ENCODE results near the gene DHRSX.

- TF ChIP-seq POLR2A (IDR thresholded peaks at IDR 0.05; ENCODE audit: control extremely low read depth in 1 of 2, low read depth in 2 of 2, low read length in 2 of 2) (no peak), SIN3A (conservative IDR thresholded peaks at IDR 0.05 in 1 of 2, IDR thresholded peaks at IDR 0.05 in 1 of 2; ENCODE audit: low read depth in 1 of 2, low read length in 2 of 2) (no peak), RFX5 (IDR thresholded peaks at IDR 0.05; ENCODE audit: borderline replicate concordance, low read depth, low read length) (no peak), GABPA (IDR thresholded peaks at IDR 0.05; ENCODE audit: borderline replicate concordance, insufficient read depth, low read length) (no peak), ZNF274 (IDR thresholded peaks at IDR 0.05; ENCODE audit: borderline replicate concordance, extremely low read depth, low read length) (no peak)
- TF ChIP-seq, protein P1, sequence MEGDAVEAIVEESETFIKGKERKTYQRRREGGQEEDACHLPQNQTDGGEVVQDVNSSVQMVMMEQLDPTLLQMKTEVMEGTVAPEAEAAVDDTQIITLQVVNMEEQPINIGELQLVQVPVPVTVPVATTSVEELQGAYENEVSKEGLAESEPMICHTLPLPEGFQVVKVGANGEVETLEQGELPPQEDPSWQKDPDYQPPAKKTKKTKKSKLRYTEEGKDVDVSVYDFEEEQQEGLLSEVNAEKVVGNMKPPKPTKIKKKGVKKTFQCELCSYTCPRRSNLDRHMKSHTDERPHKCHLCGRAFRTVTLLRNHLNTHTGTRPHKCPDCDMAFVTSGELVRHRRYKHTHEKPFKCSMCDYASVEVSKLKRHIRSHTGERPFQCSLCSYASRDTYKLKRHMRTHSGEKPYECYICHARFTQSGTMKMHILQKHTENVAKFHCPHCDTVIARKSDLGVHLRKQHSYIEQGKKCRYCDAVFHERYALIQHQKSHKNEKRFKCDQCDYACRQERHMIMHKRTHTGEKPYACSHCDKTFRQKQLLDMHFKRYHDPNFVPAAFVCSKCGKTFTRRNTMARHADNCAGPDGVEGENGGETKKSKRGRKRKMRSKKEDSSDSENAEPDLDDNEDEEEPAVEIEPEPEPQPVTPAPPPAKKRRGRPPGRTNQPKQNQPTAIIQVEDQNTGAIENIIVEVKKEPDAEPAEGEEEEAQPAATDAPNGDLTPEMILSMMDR (IDR thresholded peaks at IDR 0.05; ENCODE audit: control extremely low read depth in 1 of 3, insufficient read depth in 1 of 3, low read depth in 1 of 3, low read length in 3 of 3): no peak
These were observed 1.4 kb upstream of the DHRSX start for GRCh38 chrX:2502120-2502667.
